AG09319 (cell line): ENCODE results near the gene POLH.
"Not testable (repeated sequence)": the region's sequence is repeated elsewhere in the genome, so short reads cannot be mapped to it uniquely, and the experiment has no call there.

ENCODE experiments used
- DNase-seq: peaks from one replicate; pipeline ENCODE4 v3.0.0-alpha.2; 2010; ENCODE audit warnings: low read depth; ENCODE audit errors: extremely low read depth
- CTCF ChIP-seq: IDR thresholded peaks from 2 replicates; pipeline ENCODE4 v1.5.1; 2011; ENCODE audit warnings: low read depth, mild to moderate bottlenecking, inconsistent platforms, low read length, moderate library complexity

POLH gene

GRCh38 chr6:43575772-43576551 is at the start of gene POLH, which contains the start of gene XPO5:
Gene POLH, plus strand, starts transcription at chr6:43576185. Its CDS starts 6,135 bp downstream, at chr6:43582320.
Gene XPO5, minus strand, starts transcription at chr6:43576038. Its CDS starts 174 bp downstream, at chr6:43575864.
- peak; percentile 80 for DNase-seq
- TF ChIP-seq CTCF: peak; percentile 23

- no peak for DNase-seq
- no peak for TF ChIP-seq CTCF
These were observed 43.8 kb upstream of the POLH start for GRCh38 chr6:43532201-43532600.

GRCh38 chr6:43538986-43539385 is 37.0 kb upstream of the POLH start:
- not testable (repeated sequence) for DNase-seq

- not testable (repeated sequence) for DNase-seq
These were observed 36.6 kb upstream of the POLH start for GRCh38 chr6:43539409-43539808.

- no peak for TF ChIP-seq CTCF
- DNase-seq: no peak
These were observed 35.5 kb upstream of the POLH start for GRCh38 chr6:43540507-43540906.

GRCh38 chr6:43541774-43542471 is 34.1 kb upstream of the POLH start:
- no peak for DNase-seq
- no peak for TF ChIP-seq CTCF

GRCh38 chr6:43544461-43544860 is 31.5 kb upstream of the POLH start:
- no peak for TF ChIP-seq CTCF
- DNase-seq: no peak

GRCh38 chr6:43547222-43547621 is 28.8 kb upstream of the POLH start:
- no peak for TF ChIP-seq CTCF

GRCh38 chr6:43557620-43558019 is 18.4 kb upstream of the POLH start:
- not testable (repeated sequence) for DNase-seq

More at GRCh38 chr6:43547222-43547621, 28.8 kb upstream of the POLH start:
- DNase-seq: no peak
